Measurements from ENCODE around the gene WIPF3.
"Not testable (repeated sequence)": the region's sequence is repeated elsewhere in the genome, so short reads cannot be mapped to it uniquely, and the experiment has no call there.

Gene WIPF3

DNA sequence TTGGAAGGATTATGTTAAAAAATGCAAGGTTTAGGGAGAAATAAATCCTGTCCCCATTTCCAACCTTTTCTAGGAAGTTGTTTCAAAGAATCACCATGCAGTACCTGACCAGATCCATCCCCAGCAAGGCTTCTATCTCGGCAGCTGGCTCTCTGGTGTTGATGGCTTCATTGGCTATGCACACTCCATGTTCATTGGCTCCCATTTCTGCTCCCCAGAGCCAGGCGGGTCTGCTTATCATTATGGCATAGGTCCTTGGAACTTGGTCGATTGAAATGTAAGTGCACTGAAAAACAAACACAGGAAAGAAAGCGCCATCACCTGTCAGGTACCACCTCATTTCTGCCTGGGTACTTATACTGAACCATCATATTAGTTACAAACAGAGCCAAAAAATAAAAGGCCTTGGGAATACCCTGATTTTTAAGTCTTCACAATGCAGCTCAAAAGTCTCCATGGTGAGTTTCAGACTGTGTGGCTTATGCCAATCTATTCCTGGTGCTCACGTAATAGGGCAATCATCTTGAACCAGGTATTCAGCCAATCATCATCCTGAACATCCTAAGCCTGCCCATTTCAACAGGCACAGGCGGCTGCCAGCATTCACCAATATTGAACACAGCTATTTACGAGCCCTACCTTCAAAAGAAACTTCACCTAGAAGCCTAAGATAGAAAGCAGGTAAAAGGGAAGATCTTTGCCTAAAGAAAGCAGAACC is 148.9 kb downstream of the WIPF3 start:
- DNase-seq (ENCODE audit: low spot score) = no peak

DNA sequence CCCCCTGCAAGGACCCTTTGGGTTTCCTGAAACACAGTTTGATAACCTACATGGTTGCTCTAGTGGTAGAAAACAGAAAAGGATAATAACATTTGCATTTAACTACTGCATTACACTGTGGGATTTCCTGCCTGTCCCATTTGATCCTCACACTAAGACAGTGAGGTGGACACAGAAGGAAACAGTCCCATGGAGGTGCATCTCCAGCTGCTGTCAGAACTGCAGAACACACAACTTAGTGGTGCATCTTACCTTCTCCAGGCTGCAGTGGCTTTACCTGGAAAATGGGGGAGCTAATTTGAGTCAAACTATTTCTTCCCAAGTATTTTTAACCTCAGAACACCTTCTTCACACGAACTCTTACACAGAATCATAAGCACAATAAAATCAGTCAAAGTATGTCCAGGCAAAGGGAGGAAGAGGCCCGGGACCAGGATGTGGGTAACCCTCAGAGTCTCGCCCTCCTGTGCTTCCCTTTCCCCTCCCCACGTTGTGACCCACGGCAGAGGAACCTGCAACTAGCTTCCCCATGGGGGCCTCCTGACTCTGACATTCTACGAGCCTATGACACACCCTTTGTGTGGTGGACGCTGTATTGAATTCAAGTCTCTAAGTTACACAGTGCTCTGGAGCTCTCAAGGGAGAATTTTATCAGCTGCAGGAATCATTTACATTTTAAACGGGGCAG is 149.6 kb downstream of the WIPF3 start:
- DNase-seq (ENCODE audit: low spot score) = no peak

DNA sequence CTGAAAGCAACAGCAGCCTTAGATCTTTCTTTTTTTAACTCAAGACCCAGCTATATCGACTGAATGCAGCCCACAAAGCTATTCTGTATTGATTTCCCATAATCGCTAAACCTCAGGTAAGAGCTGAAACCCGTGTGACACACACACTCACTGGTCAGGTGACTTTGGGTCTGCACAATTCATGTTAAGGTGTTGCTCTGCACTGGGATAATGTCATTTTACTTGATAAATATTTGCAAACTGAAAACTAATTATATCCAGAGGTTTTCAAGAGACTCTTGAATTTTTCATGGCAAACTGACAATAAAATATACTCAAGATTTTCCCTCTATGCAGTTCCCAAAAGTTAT is 150.2 kb downstream of the WIPF3 start:
- no peak for DNase-seq (ENCODE audit: low spot score)

DNA sequence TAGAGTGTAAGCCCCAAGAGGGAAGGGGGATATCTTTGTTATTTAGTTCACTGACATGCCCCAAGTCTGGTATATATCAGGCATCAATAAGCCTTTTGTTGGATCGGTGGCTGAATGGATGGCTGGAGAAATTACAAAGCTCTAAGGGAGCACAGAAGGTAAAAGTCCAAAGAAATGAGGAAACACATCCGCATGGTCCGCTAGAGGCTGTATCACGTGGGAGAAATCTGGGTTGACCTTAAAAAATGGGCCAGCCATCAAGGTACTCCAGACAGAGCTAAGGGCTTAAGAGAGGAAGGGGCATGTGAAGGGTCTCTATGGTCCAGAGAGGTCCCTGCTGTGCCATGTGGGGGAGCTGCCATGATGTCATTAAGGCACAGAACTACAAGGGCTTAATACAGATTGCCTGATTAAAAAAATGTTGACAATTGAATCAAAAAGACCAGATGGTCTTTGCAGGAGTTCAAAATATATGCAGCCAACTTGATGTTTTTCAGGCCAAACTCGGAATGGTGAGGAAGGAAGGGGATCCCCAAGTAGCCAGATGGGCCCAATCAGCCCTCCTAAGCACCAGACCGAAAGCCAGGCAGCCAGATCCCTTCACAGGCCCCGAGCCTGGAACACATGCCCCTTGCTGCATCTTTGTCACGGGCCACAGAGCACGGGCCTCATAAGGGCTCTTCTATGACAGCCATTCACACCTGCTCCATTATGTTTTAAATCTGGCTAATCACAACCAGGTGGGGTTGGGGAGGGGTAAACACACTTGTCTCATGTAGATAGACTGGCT is 151.4 kb downstream of the WIPF3 start:
- DNase-seq (ENCODE audit: low spot score) = no peak

DNA sequence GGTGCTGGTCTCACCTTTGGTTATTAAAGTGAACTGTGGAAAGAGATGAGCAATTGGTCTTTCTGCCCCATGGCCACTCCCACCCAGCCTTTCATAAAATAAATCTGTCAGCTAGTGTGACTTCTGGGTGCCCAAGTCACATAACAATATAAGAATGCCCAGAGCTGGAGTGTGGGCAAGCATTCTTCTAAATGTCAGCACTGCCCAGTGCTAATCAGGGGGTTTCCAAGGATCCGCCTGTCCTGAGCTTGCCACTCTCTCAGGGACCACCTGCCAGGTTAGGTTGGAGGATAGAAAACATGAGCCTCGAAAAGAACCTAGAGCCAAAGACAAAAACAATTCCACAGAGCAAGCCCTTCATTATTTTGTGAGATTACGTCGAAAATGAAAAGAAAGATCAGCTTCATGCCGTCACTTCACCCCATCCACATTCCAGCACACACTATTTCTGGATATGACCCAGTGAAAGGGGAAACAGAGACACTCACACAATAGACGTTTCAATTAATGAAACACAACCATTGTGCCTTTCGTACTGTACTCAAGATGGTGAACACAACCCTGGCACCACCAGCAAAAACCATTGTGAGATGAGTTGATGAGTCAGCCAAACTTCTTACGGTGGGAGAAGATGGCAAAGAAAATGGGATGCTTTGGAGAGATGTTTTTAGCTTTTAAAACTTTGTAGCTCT is 152.5 kb downstream of the WIPF3 start:
- DNase-seq (ENCODE audit: low spot score) = no peak

DNA sequence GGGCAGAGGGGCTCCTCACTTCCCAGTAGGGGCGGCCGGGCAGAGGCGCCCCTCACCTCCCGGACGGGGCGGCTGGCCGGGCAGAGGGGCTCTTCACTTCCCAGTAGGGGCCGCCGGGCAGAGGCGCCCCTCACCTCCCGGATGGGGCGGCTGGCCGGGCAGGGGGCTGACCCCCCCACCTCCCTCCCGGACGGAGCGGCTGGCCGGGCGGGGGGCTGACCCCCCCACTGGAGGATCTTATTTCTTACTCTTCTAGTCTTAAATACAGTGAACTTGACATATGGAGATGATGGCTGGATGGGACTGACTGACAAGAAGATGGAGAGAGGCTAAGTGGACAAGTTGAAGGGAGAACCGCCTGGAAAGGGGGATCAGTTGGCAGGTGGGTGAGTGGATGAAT is 155.3 kb downstream of the WIPF3 start:
- not testable (repeated sequence) for DNase-seq (ENCODE audit: low spot score)

DNA sequence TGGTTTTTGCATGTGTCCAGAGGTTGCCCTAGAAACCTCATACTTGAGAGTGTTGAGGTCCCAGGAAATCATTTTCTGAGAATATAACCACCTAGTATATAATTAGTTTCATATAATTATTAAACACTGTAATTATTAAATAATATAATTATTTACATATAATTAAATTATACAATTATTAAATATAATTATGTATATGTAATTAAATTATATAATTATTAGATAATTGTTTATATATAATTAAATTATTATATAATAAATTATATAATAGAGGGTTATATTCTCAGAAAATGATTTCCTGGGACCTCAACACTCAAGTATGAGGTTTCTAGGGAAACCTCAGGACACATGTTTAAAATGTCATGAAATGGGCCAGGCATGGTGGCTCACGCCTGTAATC is 155.7 kb downstream of the WIPF3 start:
- DNase-seq (ENCODE audit: low spot score) = no peak

DNA sequence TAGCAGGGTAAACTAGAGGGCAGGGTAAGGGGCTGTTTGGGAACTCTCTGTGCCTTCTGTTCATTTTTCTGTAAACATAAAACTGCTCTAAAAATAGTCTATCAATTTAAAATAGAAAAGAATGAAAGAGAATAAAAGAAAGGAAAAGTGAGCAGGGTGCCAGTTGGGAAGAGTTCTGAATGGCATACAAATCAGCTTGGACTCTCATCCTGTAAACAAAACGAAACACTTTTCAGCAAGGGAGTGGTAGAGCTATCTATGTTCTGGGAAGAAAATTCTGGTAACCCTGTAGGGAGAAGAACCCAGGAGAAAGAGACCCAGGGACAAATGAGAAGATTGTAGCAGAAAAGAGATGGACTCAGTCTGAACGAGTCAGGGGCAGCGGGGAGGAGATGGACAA is 158.7 kb downstream of the WIPF3 start:
- no peak for DNase-seq (ENCODE audit: low spot score)

All from kidney tubule cell (primary cell).